Measurements from ENCODE around the gene FHDC1. TPM values are rescaled to one million over a fixed set of nuclear protein-coding genes. Genes with fewer than 3 reads are reported as not detected.

The FHDC1 gene
- total RNA-seq, 2 donors from 2014 or later = 0.14 to 0.16 TPM

- H3K36me3 Mint-ChIP-seq = peaks cover 5 to 16% of the 10 kb centered on the region in 2 donors
These were observed 89.3 kb downstream of the FHDC1 start for GRCh38 chr4:153025406-153025805.

GRCh38 chr4:153026591-153027346 lies 90.6 kb downstream of the FHDC1 start:
- no peak for DNase-seq (ENCODE audit: low spot score in 2 of 2)
- Mint-ChIP-seq H3K27ac (no peak overlapping the region), H3K9me3 (peaks cover 13% of the 10 kb centered on the region in 2 donors), H3K36me3 (peaks cover 6 to 17% of the 10 kb centered on the region in 2 donors)
- no peak for ATAC-seq

More at GRCh38 chr4:153025406-153025805, 89.3 kb downstream of the FHDC1 start:
- no peak for ATAC-seq
- Mint-ChIP-seq H3K9me3 (peaks cover 12% of the 10 kb centered on the region in 2 donors), H3K27ac (no peak overlapping the region)
- DNase-seq (ENCODE audit: low spot score in 2 of 2) = no peak

GRCh38 chr4:153027866-153028265 lies 91.7 kb downstream of the FHDC1 start:
- H3K36me3 Mint-ChIP-seq = peaks cover 6 to 17% of the 10 kb centered on the region in 2 donors
- no peak overlapping the region for H3K27ac Mint-ChIP-seq
- DNase-seq (ENCODE audit: low spot score in 2 of 2) (no peak), ATAC-seq (no peak)
- peaks cover 13% of the 10 kb centered on the region in 2 donors for H3K9me3 Mint-ChIP-seq

GRCh38 chr4:153028535-153028934 lies 92.4 kb downstream of the FHDC1 start:
- DNase-seq (ENCODE audit: low spot score in 2 of 2) = no peak
- Mint-ChIP-seq H3K27ac (no peak overlapping the region), H3K9me3 (peaks cover 13% of the 10 kb centered on the region in 2 donors), H3K36me3 (peaks cover 6 to 17% of the 10 kb centered on the region in 2 donors)
- ATAC-seq = no peak

Other genes starting within 250 kb of the FHDC1 start
- under 1 TPM in 1 of 2 donors, not detected in 1; 0.23 TPM for gene TIGD4, start 156.6 kb upstream of the FHDC1 start, total RNA-seq
- gene ARFIP1, start 156.4 kb upstream of the FHDC1 start, total RNA-seq = 10 to 100 TPM in 1 of 2 donors, 1 to 10 TPM in 1; 9.0 to 12.1 TPM